ENCODE data around the gene L3MBTL4. TPM values are rescaled to one million over a fixed set of nuclear protein-coding genes. Genes with fewer than 3 reads are reported as not detected.

L3MBTL4 gene
- total RNA-seq, 2 experiments from 2014 or later = not detected

- Histone ChIP-seq H3K9me3 (ENCODE audit: low read length) (no peaks in the 10 kb centered on the region), H3K9me2 (ENCODE audit: insufficient read depth, low read length) (no peaks in the 10 kb centered on the region), H2AFZ (ENCODE audit: low read length) (no peak overlapping the region), H3K79me2 (ENCODE audit: insufficient read depth, low read depth, low read length) (no peaks in the 10 kb centered on the region), H3K4me1 (ENCODE audit: insufficient read depth, low read length, poor library complexity, severe bottlenecking) (no peaks in the 10 kb centered on the region), H3K4me3 (ENCODE audit: low read depth, low read length, poor library complexity, severe bottlenecking) (no peak overlapping the region), H4K20me1 (ENCODE audit: insufficient read depth, low read length) (no peaks in the 10 kb centered on the region), H3K36me3 (ENCODE audit: insufficient read depth, low read length) (no peaks in the 10 kb centered on the region), H3K27ac (ENCODE audit: low read depth, low read length, poor library complexity, severe bottlenecking) (no peak overlapping the region), H3K4me2 (ENCODE audit: low read length) (no peak overlapping the region)
- POLR2A ChIA-PET = no interaction called here
- DNase-seq (ENCODE audit: low spot score) = no peak
- TF ChIP-seq CTCF (conservative IDR thresholded peaks at IDR 0.05; ENCODE audit: low read length) (no peak), EZH2phosphoT487 (IDR thresholded peaks at IDR 0.05; ENCODE audit: borderline replicate concordance, low read depth, low read length) (no peak)
- CTCF ChIA-PET (ENCODE audit: unreplicated experiment) = no interaction called here
- intact Hi-C loops (cut with micrococcal nuclease; ENCODE audit: unreplicated experiment) = no loop called here
- BruUV-seq (replicated peaks) = no TSS peak
Observed at GRCh38 chr18:6174983-6175745, 239.5 kb downstream of the L3MBTL4 start.

- no peaks in the 10 kb centered on the region for H3K79me2 ChIP-seq (ENCODE audit: insufficient read depth, low read depth, low read length)
- no peak overlapping the region for H3K4me2 ChIP-seq (ENCODE audit: low read length)
- H3K9me3 ChIP-seq (ENCODE audit: low read length) = no peaks in the 10 kb centered on the region
- no peak overlapping the region for H3K27ac ChIP-seq (ENCODE audit: low read depth, low read length, poor library complexity, severe bottlenecking)
- no peaks in the 10 kb centered on the region for H3K36me3 ChIP-seq (ENCODE audit: insufficient read depth, low read length)
- H4K20me1 ChIP-seq (ENCODE audit: insufficient read depth, low read length) = no peaks in the 10 kb centered on the region
- POLR2A ChIA-PET = no interaction called here
- DNase-seq (ENCODE audit: low spot score) = no peak
- no peaks in the 10 kb centered on the region for H3K4me1 ChIP-seq (ENCODE audit: insufficient read depth, low read length, poor library complexity, severe bottlenecking)
- H3K9me2 ChIP-seq (ENCODE audit: insufficient read depth, low read length) = no peaks in the 10 kb centered on the region
- no peak overlapping the region for H3K4me3 ChIP-seq (ENCODE audit: low read depth, low read length, poor library complexity, severe bottlenecking)
- BruUV-seq (replicated peaks) = no TSS peak
- no peak overlapping the region for H2AFZ ChIP-seq (ENCODE audit: low read length)
- intact Hi-C loops (cut with micrococcal nuclease; ENCODE audit: unreplicated experiment) = no loop called here
- TF ChIP-seq CTCF (conservative IDR thresholded peaks at IDR 0.05; ENCODE audit: low read length) = no peak
- TF ChIP-seq EZH2phosphoT487 (IDR thresholded peaks at IDR 0.05; ENCODE audit: borderline replicate concordance, low read depth, low read length) = no peak
- CTCF ChIA-PET (ENCODE audit: unreplicated experiment) = no interaction called here
Observed at GRCh38 chr18:6170604-6171003, 244.1 kb downstream of the L3MBTL4 start.

GRCh38 chr18:6161549-6161948 lies 253.2 kb downstream of the L3MBTL4 start:
- intact Hi-C loops (cut with micrococcal nuclease; ENCODE audit: unreplicated experiment) = no loop called here
- ChIA-PET CTCF (ENCODE audit: unreplicated experiment) (no interaction called here), POLR2A (interaction anchor here (0.7 to 1.1 kb wide), 2 partner anchors 15 to 59 kb away, joined by 3 to 4 read pairs; no protein-coding TSS in a partner anchor)
- H3K36me3 ChIP-seq (ENCODE audit: insufficient read depth, low read length) = no peaks in the 10 kb centered on the region
- H3K79me2 ChIP-seq (ENCODE audit: insufficient read depth, low read depth, low read length) = no peaks in the 10 kb centered on the region
- no peak overlapping the region for H3K4me3 ChIP-seq (ENCODE audit: low read depth, low read length, poor library complexity, severe bottlenecking)
- no peaks in the 10 kb centered on the region for H3K4me1 ChIP-seq (ENCODE audit: insufficient read depth, low read length, poor library complexity, severe bottlenecking)
- H3K9me2 ChIP-seq (ENCODE audit: insufficient read depth, low read length) = no peaks in the 10 kb centered on the region
- no peak for TF ChIP-seq CTCF (conservative IDR thresholded peaks at IDR 0.05; ENCODE audit: low read length)
- TF ChIP-seq EZH2phosphoT487 (IDR thresholded peaks at IDR 0.05; ENCODE audit: borderline replicate concordance, low read depth, low read length) = no peak
- no peak overlapping the region for H2AFZ ChIP-seq (ENCODE audit: low read length)
- DNase-seq (ENCODE audit: low spot score) = no peak
- no peaks in the 10 kb centered on the region for H3K9me3 ChIP-seq (ENCODE audit: low read length)
- no TSS peak for BruUV-seq (replicated peaks)
- no peak overlapping the region for H3K4me2 ChIP-seq (ENCODE audit: low read length)
- H4K20me1 ChIP-seq (ENCODE audit: insufficient read depth, low read length) = no peaks in the 10 kb centered on the region
- no peak overlapping the region for H3K27ac ChIP-seq (ENCODE audit: low read depth, low read length, poor library complexity, severe bottlenecking)
